Measurements from ENCODE around the gene ATIC. TPM values are rescaled to one million over a fixed set of nuclear protein-coding genes. Genes with fewer than 3 reads are reported as not detected.

Gene ATIC
- total and polyA plus RNA-seq, 2 of the 8 experiments (the other 6 are each of a cell fraction or from before 2014, with no cell fraction given), result 139 to 319 TPM

GRCh38 chr2:215360596-215360995 lies 48.7 kb downstream of the ATIC start:
- peaks cover 0 to 1% of the 10 kb centered on the region in 2 experiments for H4K20me1 ChIP-seq (replicated peaks in 1 of 2; ENCODE audit: control insufficient read depth in 1 of 2, insufficient read depth in 2 of 2, low read length in 2 of 2)
- no peaks in the 10 kb centered on the region for H3K4me1 ChIP-seq (replicated peaks in 1 of 4; ENCODE audit: control insufficient read depth in 3 of 4, insufficient read depth in 4 of 4, low read length in 3 of 4)
- H2BK15ac ChIP-seq (ENCODE audit: low read length), result no peak overlapping the region
- CTCF ChIA-PET (ENCODE audit: partially characterized antibody), result interaction anchor here (0.6 kb wide), 1 partner anchor 863 kb away, joined by 4 read pairs; no protein-coding TSS in a partner anchor
- H3K56ac ChIP-seq (replicated peaks; ENCODE audit: insufficient read length, low read depth, low read length), result no peak overlapping the region
- H3K9ac ChIP-seq (replicated peaks in 1 of 4; ENCODE audit: extremely low read depth in 1 of 4, low read depth in 3 of 4, low read length in 3 of 4), result no peak overlapping the region
- POLR2A ChIA-PET (ENCODE audit: partially characterized antibody), result no interaction called here
- no peaks in the 10 kb centered on the region for H3K23me2 ChIP-seq (ENCODE audit: low read depth, low read length)
- no peaks in the 10 kb centered on the region for H3K27me3 ChIP-seq (replicated peaks in 1 of 4; ENCODE audit: control insufficient read depth in 3 of 4, extremely low read depth in 1 of 4, insufficient read depth in 3 of 4, low read length in 3 of 4)
- H3K14ac ChIP-seq (ENCODE audit: insufficient read length), result no peak overlapping the region
- H2AK5ac ChIP-seq (ENCODE audit: low read depth, low read length), result no peak overlapping the region
- DNase-seq (ENCODE audit: low read depth in 1 of 2, low spot score in 2 of 2) (no peak), FAIRE-seq (no peak)
- H3K27ac ChIP-seq (ENCODE audit: low read depth, low read length), result no peak overlapping the region
- H3K79me1 ChIP-seq (ENCODE audit: low read depth, low read length), result no peaks in the 10 kb centered on the region
- no peak overlapping the region for H3K4me3 ChIP-seq (ENCODE audit: extremely low read depth in 1 of 4, insufficient read depth in 2 of 4, low read depth in 3 of 4, low read length in 4 of 4)
- H2BK5ac ChIP-seq (ENCODE audit: low read depth, low read length), result no peak overlapping the region
- H3K4ac ChIP-seq (replicated peaks; ENCODE audit: insufficient read length, low read depth, low read length), result no peak overlapping the region
- no peak overlapping the region for H4K5ac ChIP-seq (ENCODE audit: insufficient read length, low read depth, low read length)
- H2BK20ac ChIP-seq (ENCODE audit: low read length), result no peak overlapping the region
- 93% methylated on average over 2 of the region's 2 CpGs; no CpG with 5 or more reads in 1 of the 2 experiments for WGBS, 2 experiments (ENCODE audit: extremely low coverage in 1 of 2, insufficient coverage in 1 of 2, insufficient read length in 1 of 2, insufficient replicate concordance in 2 of 2, low coverage in 1 of 2, low lambda C conversion rate in 2 of 2, missing lambda C conversion rate in 1 of 2)
- no peaks in the 10 kb centered on the region for H3K79me2 ChIP-seq (ENCODE audit: control insufficient read depth in 1 of 2, insufficient read depth in 2 of 2, low read length in 2 of 2)
- H3K4me2 ChIP-seq (ENCODE audit: insufficient read depth in 1 of 2, low read depth in 2 of 2, low read length in 2 of 2), result no peak overlapping the region
- H3K9me3 ChIP-seq (ENCODE audit: insufficient read depth in 2 of 2, low read depth in 1 of 2, low read length in 1 of 2), result no peaks in the 10 kb centered on the region
- H3K23ac ChIP-seq (ENCODE audit: insufficient read length), result no peak overlapping the region
- no peak overlapping the region for H3K18ac ChIP-seq (ENCODE audit: extremely low read depth, low read length)
- peaks cover 0 to 44% (median 9%) of the 10 kb centered on the region in 4 experiments; a peak in 6 of 8 replicates for H3K36me3 ChIP-seq (ENCODE audit: control insufficient read depth in 2 of 4, insufficient read depth in 4 of 4, low read length in 3 of 4)
- no peak overlapping the region for H4K91ac ChIP-seq (replicated peaks; ENCODE audit: insufficient read length, low read length)
- no peak overlapping the region for H4K8ac ChIP-seq (ENCODE audit: extremely low read depth, insufficient read depth, low read length)
- H2BK12ac ChIP-seq (ENCODE audit: low read depth, low read length), result no peak overlapping the region
- no peak overlapping the region for H2BK120ac ChIP-seq (replicated peaks; ENCODE audit: low read depth, low read length)
- no peak overlapping the region for H2AFZ ChIP-seq (ENCODE audit: low read length)
- TF ChIP-seq CEBPB (IDR thresholded peaks at IDR 0.05; ENCODE audit: low read depth, low read length), result no peak
- no peak for TF ChIP-seq RNF2 (IDR thresholded peaks at IDR 0.05; ENCODE audit: borderline replicate concordance, low read depth, low read length, missing control alignments, poor library complexity, severe bottlenecking)
- TF ChIP-seq NRF1 (IDR thresholded peaks at IDR 0.05; ENCODE audit: low read depth, low read length), result no peak
- TF ChIP-seq BACH1 (IDR thresholded peaks at IDR 0.05; ENCODE audit: low read length), result no peak
- TF ChIP-seq POLR2AphosphoS5 (IDR thresholded peaks at IDR 0.05; ENCODE audit: low read depth, low read length), result no peak
- TF ChIP-seq MAFK (IDR thresholded peaks at IDR 0.05; ENCODE audit: low read depth, low read length), result no peak
- no peak for TF ChIP-seq SP2 (IDR thresholded peaks at IDR 0.05; ENCODE audit: low read length)
- TF ChIP-seq RXRA (IDR thresholded peaks at IDR 0.05; ENCODE audit: insufficient read depth, low read depth, low read length), result no peak
- TF ChIP-seq MAX (IDR thresholded peaks at IDR 0.05), result no peak
- TF ChIP-seq, protein P1, sequence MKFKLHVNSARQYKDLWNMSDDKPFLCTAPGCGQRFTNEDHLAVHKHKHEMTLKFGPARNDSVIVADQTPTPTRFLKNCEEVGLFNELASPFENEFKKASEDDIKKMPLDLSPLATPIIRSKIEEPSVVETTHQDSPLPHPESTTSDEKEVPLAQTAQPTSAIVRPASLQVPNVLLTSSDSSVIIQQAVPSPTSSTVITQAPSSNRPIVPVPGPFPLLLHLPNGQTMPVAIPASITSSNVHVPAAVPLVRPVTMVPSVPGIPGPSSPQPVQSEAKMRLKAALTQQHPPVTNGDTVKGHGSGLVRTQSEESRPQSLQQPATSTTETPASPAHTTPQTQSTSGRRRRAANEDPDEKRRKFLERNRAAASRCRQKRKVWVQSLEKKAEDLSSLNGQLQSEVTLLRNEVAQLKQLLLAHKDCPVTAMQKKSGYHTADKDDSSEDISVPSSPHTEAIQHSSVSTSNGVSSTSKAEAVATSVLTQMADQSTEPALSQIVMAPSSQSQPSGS (IDR thresholded peaks at IDR 0.05; ENCODE audit: low read length), result no peak
- TF ChIP-seq SP1 (IDR thresholded peaks at IDR 0.05; ENCODE audit: low read depth, low read length), result no peak
- TF ChIP-seq CREB1 (IDR thresholded peaks at IDR 0.05), result no peak
- no peak for TF ChIP-seq GABPA (IDR thresholded peaks at IDR 0.05; ENCODE audit: borderline replicate concordance, insufficient read depth, low read length)
